Measurements from ENCODE around the gene SMYD4.
"Not testable (repeated sequence)": the region's sequence is repeated elsewhere in the genome, so short reads cannot be mapped to it uniquely, and the experiment has no call there.

SMYD4 gene

DNA sequence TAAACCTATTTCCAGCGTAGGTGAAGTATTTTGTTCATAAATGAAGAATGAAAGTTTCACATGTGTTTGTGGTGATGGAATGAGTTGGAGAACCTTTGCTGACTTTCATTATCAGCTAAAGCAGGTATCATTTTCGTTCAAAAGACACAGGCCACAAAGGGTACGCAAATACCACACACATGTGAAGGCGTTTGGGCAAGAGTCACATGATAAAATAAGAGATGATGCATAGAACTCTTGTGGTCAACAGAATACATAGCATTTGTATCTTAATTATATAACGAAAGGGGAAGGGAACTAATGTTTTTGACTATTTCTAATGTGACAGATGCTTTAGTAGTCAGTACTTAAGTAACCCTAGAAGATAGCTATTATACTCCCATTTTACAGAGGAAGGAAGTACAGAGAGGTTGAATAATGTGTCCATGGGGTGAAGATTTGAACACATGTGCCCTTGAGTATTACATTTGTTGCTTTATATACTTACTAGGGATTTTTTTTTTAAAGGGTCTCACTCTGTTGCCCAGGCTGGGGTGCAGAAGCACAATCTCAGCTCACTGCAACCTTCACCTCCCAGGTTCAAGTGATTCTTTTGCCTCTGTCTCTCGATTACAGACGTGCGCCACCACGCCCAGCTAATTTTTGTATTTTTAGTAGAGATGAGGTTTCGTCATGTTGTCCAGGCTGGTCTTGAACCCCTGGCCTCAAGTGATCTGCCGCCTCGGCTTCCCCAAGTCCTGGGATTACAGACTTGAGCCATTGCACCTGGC lies 4.9 kb upstream of the SMYD4 start:
- no peak overlapping the region for H3K4me3 ChIP-seq (ENCODE audit: low read depth, low read length)

DNA sequence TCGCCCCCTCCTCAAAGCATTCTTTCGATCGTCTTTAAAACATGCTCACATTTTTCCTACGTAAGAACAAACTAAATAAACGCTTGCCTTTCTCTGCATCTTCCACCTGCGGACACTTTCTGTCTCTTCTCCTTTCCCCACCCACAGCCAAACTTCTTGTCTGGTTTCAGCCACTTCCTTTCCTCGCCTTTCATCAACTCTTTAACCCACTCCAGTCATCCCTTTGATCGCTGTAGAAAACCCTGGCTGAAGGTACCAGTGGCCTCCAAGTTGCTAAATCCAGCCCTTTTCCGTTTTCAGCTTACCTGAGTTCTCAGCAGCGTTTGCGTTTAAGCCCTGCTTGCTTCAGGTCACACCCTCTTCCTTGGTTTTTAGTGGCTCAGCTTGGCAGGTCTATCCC lies 586 bp upstream of the SMYD4 start:
- H3K4me3 ChIP-seq (ENCODE audit: low read depth, low read length) = peak overlapping the region; percentile 79

- H3K4me3 ChIP-seq (ENCODE audit: low read depth, low read length) = peak overlapping the region; percentile 79
Observed at GRCh38 chr17:1829216-1829591, 498 bp downstream of the SMYD4 start.

DNA sequence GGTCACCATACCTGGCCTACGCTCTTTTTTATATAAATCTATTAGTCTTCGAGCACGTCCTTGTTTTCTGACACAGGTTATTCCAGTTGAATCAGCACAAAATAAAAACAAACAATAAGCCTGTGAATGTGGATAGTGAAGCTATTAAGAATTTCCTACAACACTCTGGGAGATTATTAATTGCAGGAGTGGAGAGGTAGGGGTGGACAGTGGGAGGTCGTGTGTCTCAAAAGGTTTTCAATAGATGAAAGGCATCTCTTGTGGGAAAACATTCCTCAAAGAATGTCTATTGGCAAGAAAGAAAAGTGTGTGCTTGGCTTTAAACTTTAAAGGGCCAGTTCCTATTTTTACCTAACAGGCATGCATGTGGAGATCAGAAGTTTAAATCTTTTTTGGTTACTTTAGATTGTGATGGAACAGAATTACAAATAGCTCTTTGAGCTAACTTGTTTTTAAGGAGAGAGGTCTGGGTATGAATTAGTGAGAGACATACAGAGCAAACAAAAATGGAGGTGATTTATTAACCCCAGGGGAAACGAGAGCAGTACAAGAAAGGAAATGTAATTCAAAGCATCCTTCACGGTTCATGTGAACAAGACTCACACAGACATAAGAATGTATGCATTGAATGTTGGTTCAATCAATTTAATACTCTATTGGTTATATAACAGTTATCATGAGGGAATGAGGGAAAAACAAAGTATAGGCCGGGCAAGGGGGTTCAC lies 9.0 kb downstream of the SMYD4 start:
- no peak overlapping the region for H3K4me3 ChIP-seq (ENCODE audit: low read depth, low read length)

DNA sequence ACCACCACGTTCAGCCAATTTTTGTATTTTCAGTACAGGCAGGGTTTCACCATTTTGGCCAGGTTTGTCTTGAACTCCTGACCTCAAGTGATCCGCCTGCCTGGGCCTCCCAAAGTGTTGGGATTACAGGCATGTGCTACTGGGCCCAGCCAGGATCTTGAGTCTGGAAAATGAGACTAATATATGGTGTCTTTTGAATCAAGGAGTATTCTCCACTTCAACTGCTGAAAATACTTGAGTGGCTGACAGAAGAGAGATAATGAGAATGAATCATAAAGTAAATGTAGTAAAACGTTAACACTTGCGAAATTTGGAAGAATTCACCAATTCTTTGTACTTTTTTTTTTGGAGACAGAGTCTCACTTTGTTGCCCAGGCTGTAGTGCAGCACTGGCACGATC lies 16.6 kb downstream of the SMYD4 start:
- no peak overlapping the region for H3K4me3 ChIP-seq (ENCODE audit: low read depth, low read length)

DNA sequence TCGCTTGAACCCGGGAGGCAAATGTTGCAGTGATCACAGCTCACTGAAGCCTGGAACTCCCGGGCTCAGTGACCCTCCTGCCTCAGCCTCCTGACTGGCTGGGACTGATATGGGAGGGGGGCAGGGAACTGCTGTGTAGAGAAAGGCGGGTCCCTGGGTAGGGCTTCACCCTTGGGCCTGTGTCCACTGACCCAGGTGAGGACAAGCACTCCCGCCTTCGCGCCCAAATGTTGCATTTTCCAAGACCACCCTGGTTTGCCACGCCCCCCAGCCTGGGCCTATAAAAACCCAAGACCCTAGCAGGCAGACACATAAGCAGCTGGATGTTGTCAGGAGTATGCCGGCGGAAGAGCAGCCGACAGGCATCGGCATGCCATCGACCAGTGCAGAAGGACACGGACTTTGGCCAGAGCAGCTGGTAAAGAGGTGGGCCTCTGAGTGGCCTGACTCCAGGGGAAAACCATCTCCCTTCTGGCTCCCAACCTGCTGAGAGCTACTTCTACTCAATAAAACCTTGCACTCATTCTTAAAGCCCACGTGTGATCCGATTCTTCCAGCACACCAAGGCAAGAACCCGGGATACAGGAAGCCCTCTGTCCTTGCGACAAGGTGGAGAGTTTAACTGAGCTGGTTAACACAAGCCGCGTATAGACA lies 19.1 kb downstream of the SMYD4 start:
- H3K4me3 ChIP-seq (ENCODE audit: low read depth, low read length) = no peak overlapping the region

DNA sequence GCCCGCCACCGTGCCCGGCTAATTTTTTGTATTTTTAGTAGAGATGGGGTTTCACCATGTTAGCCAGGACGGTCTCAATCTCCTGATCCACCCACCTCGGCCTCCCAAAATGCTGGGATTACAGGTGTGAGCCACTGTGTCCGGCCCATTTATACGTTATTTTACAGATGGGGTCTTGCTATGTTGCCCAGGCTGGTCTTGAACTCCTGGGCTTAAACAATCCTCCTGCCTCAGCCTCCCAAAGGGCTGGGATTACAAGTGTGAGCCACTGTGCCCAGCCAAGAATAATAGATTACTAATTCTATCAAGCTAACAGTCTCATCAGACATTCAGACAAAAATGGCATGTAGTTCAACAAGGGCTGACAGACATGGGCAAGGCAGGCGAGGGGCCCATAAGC lies 19.9 kb downstream of the SMYD4 start:
- not testable (repeated sequence) for H3K4me3 ChIP-seq (ENCODE audit: low read depth, low read length)

DNA sequence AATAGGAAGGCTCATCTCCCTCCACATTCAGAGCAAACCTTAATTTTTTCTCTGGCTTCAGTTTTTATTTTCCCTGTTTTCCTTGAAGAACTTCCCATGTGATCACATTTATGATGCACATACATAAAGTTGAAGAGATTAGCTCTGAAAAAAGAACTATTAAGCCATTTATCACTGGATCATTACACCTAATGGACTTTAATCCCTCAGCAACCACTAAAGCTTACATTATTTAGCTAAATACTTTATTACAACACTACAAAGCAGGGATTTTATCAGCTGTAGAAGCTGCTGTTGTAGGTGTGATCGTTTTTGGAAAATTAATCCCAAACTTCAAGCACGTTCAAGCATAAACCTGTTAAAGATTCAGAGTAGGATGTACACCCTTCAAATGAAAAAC lies 21.1 kb downstream of the SMYD4 start:
- no peak overlapping the region for H3K4me3 ChIP-seq (ENCODE audit: low read depth, low read length)

- H3K4me3 ChIP-seq (ENCODE audit: low read depth, low read length) = no peak overlapping the region
Observed at GRCh38 chr17:1807890-1808289, 21.8 kb downstream of the SMYD4 start.

DNA sequence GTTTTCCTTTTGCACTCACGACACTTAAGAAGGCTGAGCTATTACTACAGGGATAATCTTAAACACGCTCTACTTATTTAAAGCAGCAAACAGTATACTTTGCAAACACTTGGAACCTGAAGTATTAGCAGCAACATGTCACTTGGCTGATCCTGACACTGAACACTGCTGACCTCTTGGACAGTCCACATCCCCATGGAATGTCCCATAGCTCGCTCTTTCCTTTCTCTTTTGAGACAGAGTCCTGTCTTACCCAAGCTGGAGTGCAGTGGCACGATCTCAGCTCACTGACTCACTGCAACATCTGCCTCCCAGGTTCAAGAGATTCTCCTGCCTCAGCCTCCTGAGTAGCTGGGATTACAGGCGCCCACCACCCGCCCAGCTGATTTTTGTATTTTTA lies 26.4 kb downstream of the SMYD4 start:
- H3K4me3 ChIP-seq (ENCODE audit: low read depth, low read length) = no peak overlapping the region

- no peak overlapping the region for H3K4me3 ChIP-seq (ENCODE audit: low read depth, low read length)
Observed at GRCh38 chr17:1802429-1802828, 27.3 kb downstream of the SMYD4 start.

DNA sequence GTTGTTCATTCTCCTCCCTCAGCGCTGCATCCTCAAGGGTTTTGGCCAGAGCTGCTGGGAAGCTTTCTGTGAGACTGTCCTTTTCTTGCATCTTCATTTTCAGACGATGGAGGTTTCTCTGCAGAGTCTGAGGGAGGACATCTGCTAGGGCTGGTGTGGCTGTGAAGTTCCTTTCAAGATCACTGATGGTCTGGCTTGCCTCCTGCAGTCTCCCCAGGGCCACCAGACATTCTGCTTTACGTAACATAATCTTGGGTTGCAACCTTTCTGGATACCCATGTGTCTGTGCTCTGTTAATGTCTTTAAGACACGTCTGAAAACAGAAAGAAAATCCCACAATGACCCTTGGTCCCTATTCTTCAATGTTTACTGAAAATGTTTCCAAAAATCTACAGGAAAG lies 29.0 kb downstream of the SMYD4 start:
- H3K4me3 ChIP-seq (ENCODE audit: low read depth, low read length) = no peak overlapping the region

- H3K4me3 ChIP-seq (ENCODE audit: low read depth, low read length) = no peak overlapping the region
Observed at GRCh38 chr17:1800240-1800639, 29.5 kb downstream of the SMYD4 start.

DNA sequence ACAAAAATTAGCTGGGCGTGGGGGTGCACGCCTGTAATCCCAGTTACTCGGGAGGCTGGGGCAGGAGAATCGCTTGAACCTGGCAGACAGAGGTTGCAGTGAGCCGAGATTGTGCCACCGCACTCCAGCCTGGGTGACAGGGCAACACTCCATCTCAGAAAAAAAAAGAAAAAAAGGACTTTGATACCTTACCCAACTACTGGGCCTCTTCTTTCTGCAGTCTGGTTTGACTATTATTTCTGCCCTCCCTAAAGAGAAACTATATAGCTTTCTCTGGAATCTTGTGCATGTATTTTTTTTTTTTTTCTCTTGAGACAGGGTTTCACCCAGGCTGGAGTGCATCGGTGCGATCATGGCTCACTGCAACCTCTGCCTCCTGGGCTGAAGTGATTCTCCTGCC lies 31.9 kb downstream of the SMYD4 start:
- not testable (repeated sequence) for H3K4me3 ChIP-seq (ENCODE audit: low read depth, low read length)

- H3K4me3 ChIP-seq (ENCODE audit: low read depth, low read length) = no peak overlapping the region
Observed at GRCh38 chr17:1797323-1797722, 32.4 kb downstream of the SMYD4 start.

DNA sequence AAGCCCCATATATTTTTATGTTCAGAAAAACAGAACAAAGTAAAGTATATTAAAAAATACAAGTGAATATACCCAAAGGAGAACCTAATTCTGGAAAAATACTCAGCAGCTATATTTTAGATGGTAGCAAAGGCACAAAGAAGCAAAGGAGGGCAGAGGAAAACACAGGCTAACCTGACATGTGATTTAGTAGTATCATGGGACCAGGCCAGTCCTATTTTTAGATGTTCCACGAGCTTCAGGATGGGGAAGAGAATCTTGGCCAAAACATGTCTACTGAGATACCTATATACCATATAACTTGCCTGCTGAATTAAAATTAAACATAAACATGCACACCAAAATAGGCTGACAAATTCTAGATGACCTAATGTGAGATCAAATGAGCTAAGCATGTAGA lies 32.9 kb downstream of the SMYD4 start:
- H3K4me3 ChIP-seq (ENCODE audit: low read depth, low read length) = no peak overlapping the region

- no peak overlapping the region for H3K4me3 ChIP-seq (ENCODE audit: low read depth, low read length)
Observed at GRCh38 chr17:1793447-1793806, 36.3 kb downstream of the SMYD4 start.

GRCh38 chr17:1792495-1793446 lies 36.9 kb downstream of the SMYD4 start:
- H3K4me3 ChIP-seq (ENCODE audit: low read depth, low read length) = no peak overlapping the region

- no peak overlapping the region for H3K4me3 ChIP-seq (ENCODE audit: low read depth, low read length)
Observed at GRCh38 chr17:1789936-1790335, 39.8 kb downstream of the SMYD4 start.

DNA sequence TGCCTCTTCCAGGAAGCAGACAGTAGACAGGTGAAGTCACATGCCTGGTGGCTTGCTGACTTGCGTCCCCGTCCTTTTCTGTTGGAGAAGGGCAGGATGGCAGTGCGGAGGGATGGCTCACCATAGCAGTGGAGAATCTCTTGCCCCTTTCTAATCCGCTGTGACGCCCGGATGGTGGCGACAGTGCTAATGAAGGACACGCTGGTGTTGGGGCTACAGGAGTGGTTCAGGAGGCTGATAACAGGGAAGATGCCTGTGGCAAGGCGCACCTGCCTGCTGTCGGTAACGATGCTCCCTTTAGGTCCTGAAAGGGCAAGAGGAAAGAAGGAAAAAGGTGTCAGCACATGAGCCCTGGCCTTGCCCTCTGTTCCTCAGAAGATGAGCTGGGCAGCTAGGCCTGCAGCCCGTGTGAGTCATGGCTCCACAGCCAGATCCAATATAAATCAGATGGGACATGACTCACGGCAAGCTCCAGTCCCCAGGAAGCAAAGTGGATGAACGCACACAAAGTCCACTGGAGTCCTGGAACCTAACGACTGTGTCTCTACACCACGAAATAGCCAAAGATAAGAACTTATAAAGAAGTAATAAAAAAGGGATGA lies 42.3 kb downstream of the SMYD4 start:
- no peak overlapping the region for H3K4me3 ChIP-seq (ENCODE audit: low read depth, low read length)

DNA sequence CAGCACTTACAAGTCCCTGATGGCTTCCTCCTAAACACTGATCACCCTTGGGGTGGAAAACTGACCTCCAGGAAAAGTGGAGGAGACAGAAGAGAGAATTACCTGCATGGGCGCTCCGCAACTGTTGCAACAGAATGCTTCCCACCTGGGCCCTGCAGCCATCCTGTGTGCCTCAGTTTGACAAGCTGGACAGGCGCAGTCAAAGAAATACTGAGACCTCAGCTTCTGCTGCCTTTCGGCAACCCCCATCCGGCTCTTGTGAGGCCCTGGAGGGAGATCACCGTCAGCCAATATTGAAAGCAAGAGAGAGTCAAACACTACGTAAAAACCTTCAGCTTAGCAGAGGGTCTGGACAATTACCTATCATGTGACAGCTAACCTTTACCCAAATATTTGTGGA lies 43.0 kb downstream of the SMYD4 start:
- no peak overlapping the region for H3K4me3 ChIP-seq (ENCODE audit: low read depth, low read length)

Measured in iPS-11a (cell line).